HCT116 (cell line): Measurements from ENCODE around the gene SENP3. TPM values are rescaled to one million over a fixed set of nuclear protein-coding genes. Genes with fewer than 3 reads are reported as not detected.

Source experiments
- ATAC-seq: fragments of 200-7000 bp; cut with Tn5 transposase; 2 replicates; pipeline ENCODE4 v1.9.1; 2020; ENCODE audit warnings: mild to moderate bottlenecking, moderate library complexity
- BruUV-seq: library from RNA; stranded (reverse); fragments of 400-500 nt; replicated peaks from 2 replicates; lab custom pipeline; 2021; lab: Mats Ljungman, UMichigan
- CTCF ChIA-PET: fragments of 300-600 bp; sonication (Branson Sonifier 250); formaldehyde crosslinking; loops from one replicate; lab custom pipeline; 2021; ENCODE audit warnings: antibody characterized with exemption; lab: Charles Lee
- POLR2A ChIA-PET: fragments of 300-600, 350-600 bp; sonication (Branson Sonifier 250); formaldehyde crosslinking; loops from one replicate; lab custom pipeline; 2021; ENCODE audit warnings: antibody characterized with exemption; lab: Charles Lee
- RAD21 ChIA-PET, 2 experiments: fragments of 300-600 bp; sonication (Branson Sonifier 250); formaldehyde crosslinking; loops; one replicate each; lab custom pipeline; 2023; ENCODE audit warnings: low total read pairs in 2 of 2; ENCODE audit not compliant: uncharacterized antibody in 2 of 2, unreplicated experiment in 2 of 2, low non-redundant PET in 1 of 2; lab: Charles Lee
- DNase-seq: peaks from one replicate; pipeline ENCODE4 v3.0.0-alpha.2; 2010; ENCODE audit warnings: low read depth, low spot score
- H2AFZ ChIP-seq: fragments of 200-600 bp; shearing (Covaris generic), sonication (generic); 2 replicates; pipeline ENCODE4 v1.6.1; 2017; ENCODE audit warnings: low read depth, mixed run types, mixed read lengths, antibody characterized with exemption, low read length; ENCODE audit not compliant: poor library complexity, severe bottlenecking
- H3K27ac ChIP-seq: 2 replicates; pipeline ENCODE4 v1.5.1; 2012; ENCODE audit warnings: low read depth, low read length
- H3K27me3 ChIP-seq: fragments of 200-600 bp; sonication (generic); 2 replicates; pipeline ENCODE4 v1.6.1; 2016; ENCODE audit warnings: mixed run types, low read length, mixed read lengths; ENCODE audit not compliant: insufficient read depth
- H3K36me3 ChIP-seq, 2 experiments: fragments of 200-500 bp in 1 of 2; fragments of 200-600 bp in 1 of 2; sonication (Bioruptor generic) in 1 of 2; sonication (generic) in 1 of 2; 2 replicates each; pipeline versions ENCODE4 v1.5.1 to v1.6.1; 2014 to 2016; ENCODE audit warnings: low read length in 2 of 2, inconsistent platforms in 1 of 2, mixed read lengths in 1 of 2, mixed run types in 1 of 2; ENCODE audit not compliant: insufficient read depth in 2 of 2, control insufficient read depth in 1 of 2
- H3K4me1 ChIP-seq, 2 experiments: fragments of 200-600 bp in 1 of 2; sonication (generic) in 1 of 2; 2 replicates each; pipeline versions ENCODE4 v1.5.1 to v1.6.1; 2012 to 2017; ENCODE audit warnings: low read length in 2 of 2, inconsistent platforms in 1 of 2, mild to moderate bottlenecking in 1 of 2, mixed read lengths in 1 of 2, mixed run types in 1 of 2, moderate library complexity in 1 of 2; ENCODE audit not compliant: insufficient read depth in 2 of 2, control insufficient read depth in 1 of 2
- H3K4me2 ChIP-seq: fragments of 200-600 bp; sonication (generic); 2 replicates; pipeline ENCODE4 v1.6.1; 2017; ENCODE audit warnings: mixed run types, low read length, mixed read lengths
- H3K4me3 ChIP-seq, 2 experiments: fragments of 200-600 bp in 1 of 2; sonication (generic) in 1 of 2; replicated peaks in 1 of 2; 2 replicates each; pipeline ENCODE4 v1.5.1; 2011 to 2016; ENCODE audit warnings: low read length in 2 of 2, control low read depth in 1 of 2, low read depth in 1 of 2, mild to moderate bottlenecking in 1 of 2, mixed read lengths in 1 of 2, mixed run types in 1 of 2
- H3K79me2 ChIP-seq: fragments of 200-600 bp; sonication (generic); 2 replicates; pipeline ENCODE4 v1.6.1; 2017; ENCODE audit warnings: mild to moderate bottlenecking, mixed run types, low read length, moderate library complexity, mixed read lengths; ENCODE audit not compliant: insufficient read depth
- H3K9ac ChIP-seq: fragments of 200-600 bp; sonication (generic); 2 replicates; pipeline ENCODE4 v1.6.1; 2016; ENCODE audit warnings: low read length, mixed read lengths
- H3K9me2 ChIP-seq: fragments of 200-600 bp; sonication (generic), shearing (Covaris generic); 2 replicates; pipeline ENCODE4 v1.6.1; 2017; ENCODE audit warnings: mixed run types, mild to moderate bottlenecking, moderate library complexity; ENCODE audit not compliant: insufficient read depth
- H3K9me3 ChIP-seq, 2 experiments: fragments of 200-500 bp in 1 of 2; fragments of 200-600 bp in 1 of 2; sonication (Bioruptor generic) in 1 of 2; sonication (generic) in 1 of 2; 2 replicates each; pipeline ENCODE4 v1.6.1; 2014 to 2017; ENCODE audit warnings: low read length in 2 of 2, mixed read lengths in 2 of 2, inconsistent platforms in 1 of 2, low read depth in 1 of 2, mild to moderate bottlenecking in 1 of 2, mixed run types in 1 of 2, moderate library complexity in 1 of 2; ENCODE audit not compliant: control insufficient read depth in 1 of 2, insufficient read depth in 1 of 2
- H4K20me1 ChIP-seq: fragments of 200-600 bp; sonication (generic), shearing (Covaris generic); 2 replicates; pipeline ENCODE4 v1.6.1; 2017; ENCODE audit warnings: mixed run types, mild to moderate bottlenecking, moderate library complexity; ENCODE audit not compliant: insufficient read depth
- CBX3 ChIP-seq: IDR thresholded peaks from 2 replicates; pipeline ENCODE4 v1.6.1; 2012; ENCODE audit warnings: low read depth
- CEBPB ChIP-seq: IDR thresholded peaks from 2 replicates; pipeline ENCODE4 v1.6.1; 2012; ENCODE audit warnings: low read depth
- CTCF ChIP-seq, 3 experiments: fragments of 200-600 bp in 1 of 3; sonication (generic) in 1 of 3; IDR thresholded peaks in 2 of 3; conservative IDR thresholded peaks in 1 of 3; 2 replicates each; pipeline ENCODE4 v1.5.1; 2012 to 2017; ENCODE audit warnings: low read depth in 2 of 3, low read length in 2 of 3, antibody characterized with exemption in 1 of 3, borderline replicate concordance in 1 of 3, control low read depth in 1 of 3, mild to moderate bottlenecking in 1 of 3, mixed read lengths in 1 of 3, mixed run types in 1 of 3, moderate library complexity in 1 of 3; ENCODE audit not compliant: insufficient read depth in 1 of 3
- EGR1 ChIP-seq: IDR thresholded peaks from 2 replicates; pipeline ENCODE4 v1.6.1; 2012; ENCODE audit warnings: low read depth
- EZH2 ChIP-seq: fragments of 200-600 bp; sonication (generic); IDR thresholded peaks from 2 replicates; pipeline ENCODE4 v1.6.1; 2017; ENCODE audit warnings: antibody characterized with exemption, mixed run types
- FOSL1 ChIP-seq: IDR thresholded peaks from 2 replicates; pipeline ENCODE4 v1.6.1; 2012; ENCODE audit warnings: low read depth
- JUND ChIP-seq: IDR thresholded peaks from 2 replicates; pipeline ENCODE4 v1.6.1; 2012
- MAX ChIP-seq: IDR thresholded peaks from 2 replicates; pipeline ENCODE4 v1.6.1; 2012
- POLR2A ChIP-seq: IDR thresholded peaks from 2 replicates; pipeline ENCODE4 v1.7.0; 2011; ENCODE audit warnings: borderline replicate concordance; ENCODE audit not compliant: insufficient read depth, insufficient read length; ENCODE audit errors: extremely low read depth
- POLR2AphosphoS5 ChIP-seq: IDR thresholded peaks from 2 replicates; pipeline ENCODE4 v1.6.1; 2011; ENCODE audit warnings: mild to moderate bottlenecking, low read depth, low read length, moderate library complexity
- REST ChIP-seq: IDR thresholded peaks from 2 replicates; pipeline ENCODE4 v1.6.1; 2012; ENCODE audit warnings: low read depth
- SIN3A ChIP-seq: IDR thresholded peaks from 2 replicates; pipeline ENCODE4 v1.6.1; 2012; ENCODE audit warnings: low read depth
- SP1 ChIP-seq: IDR thresholded peaks from 2 replicates; pipeline ENCODE4 v1.6.1; 2012; ENCODE audit warnings: low read depth
- SRF ChIP-seq: IDR thresholded peaks from 2 replicates; pipeline ENCODE4 v1.6.1; 2012; ENCODE audit warnings: low read depth
- TCF7L2 ChIP-seq: IDR thresholded peaks from 2 replicates; pipeline ENCODE4 v1.7.0; 2011; ENCODE audit warnings: borderline replicate concordance, inconsistent platforms; ENCODE audit not compliant: insufficient read depth, insufficient read length; ENCODE audit errors: extremely low read depth
- YY1 ChIP-seq: IDR thresholded peaks from 2 replicates; pipeline ENCODE4 v1.6.1; 2011; ENCODE audit warnings: low read length, low read depth, moderate library complexity, mild to moderate bottlenecking; ENCODE audit not compliant: insufficient replicate concordance; ENCODE audit errors: extremely low read depth
- intact Hi-C: fragments of 100-400 bp; cut with micrococcal nuclease; formaldehyde crosslinking; loops from 2 replicates; pipeline ENCODE4 v1.10.0; 2022
- total RNA-seq: library from RNA; stranded (reverse); gene quantifications from one replicate; pipeline ENCODE4 v1.2.1, GENCODE V29; 2021; ENCODE audit not compliant: unreplicated experiment

SENP3 gene
- total RNA-seq, 1 experiment from 2014 or later = 73.8 TPM

DNA sequence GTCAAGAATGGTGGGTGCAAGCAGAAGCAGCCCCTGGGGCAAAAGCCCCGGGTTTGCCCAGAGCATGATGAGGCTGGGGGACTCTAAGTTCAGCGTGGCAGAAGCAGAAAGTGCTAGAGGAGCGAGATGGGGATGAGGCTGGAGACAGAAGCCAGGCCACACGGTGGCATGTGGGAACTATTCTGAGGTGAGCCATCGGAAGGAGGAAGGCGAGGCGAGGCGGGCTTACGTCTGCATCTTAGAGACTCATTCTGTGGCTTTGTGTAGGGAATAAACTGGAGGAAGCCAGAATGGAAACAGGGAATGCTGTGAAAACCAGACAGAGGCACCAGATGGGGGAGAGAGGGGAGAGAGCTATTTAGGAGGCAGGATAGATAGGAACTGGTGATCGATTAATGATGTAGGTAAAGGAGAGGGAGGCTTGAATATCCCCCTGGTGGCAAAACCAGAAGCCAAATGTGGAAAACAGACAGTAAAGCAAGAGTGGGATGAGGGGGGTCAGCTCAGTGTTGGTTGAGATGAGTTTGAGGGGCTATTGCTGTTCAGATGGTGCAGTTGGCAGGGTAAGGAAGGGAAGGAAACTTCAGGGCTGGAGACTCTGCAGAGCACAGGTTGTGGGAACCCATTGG lies 6.3 kb upstream of the SENP3 start:
- CTCF ChIA-PET = no interaction called here
- ATAC-seq = no peak

More for the DNA sequence above, 6.3 kb upstream of the SENP3 start:
- Histone ChIP-seq H3K4me2 (no peak overlapping the region), H3K27me3 (no peaks in the 10 kb centered on the region), H3K9ac (no peak overlapping the region), H3K36me3 (no peaks in the 10 kb centered on the region), H3K9me2 (no peaks in the 10 kb centered on the region), H3K4me1 (peaks cover 17 to 31% of the 10 kb centered on the region in 2 experiments), H2AFZ (no peak overlapping the region), H4K20me1 (no peaks in the 10 kb centered on the region), H3K4me3 (no peak overlapping the region), H3K79me2 (no peaks in the 10 kb centered on the region), H3K27ac (no peak overlapping the region), H3K9me3 (no peaks in the 10 kb centered on the region)
- no peak for DNase-seq
- TF ChIP-seq JUND (no peak), CBX3 (no peak), POLR2AphosphoS5 (no peak), YY1 (no peak), POLR2A (no peak), REST (no peak), CEBPB (no peak), MAX (no peak), CTCF (IDR thresholded peaks at IDR 0.05 in 2 of 3, conservative IDR thresholded peaks at IDR 0.05 in 1 of 3; ENCODE audit: borderline replicate concordance in 1 of 3, insufficient read depth in 1 of 3, low read depth in 2 of 3, low read length in 2 of 3) (no peak; a peak in 1 of 6 replicates), EGR1 (no peak), SRF (no peak), SIN3A (no peak), FOSL1 (no peak), SP1 (no peak), EZH2 (no peak), TCF7L2 (no peak)
- intact Hi-C loops = no loop called here
- no TSS peak for BruUV-seq
- ChIA-PET RAD21 (no interaction called here), POLR2A (no interaction called here)
